CD4-positive, alpha-beta T cell treated with Interleukin-4 for 4 hours (primary cell): Measurements from ENCODE around the gene B3GAT1.
"Not testable (repeated sequence)": the region's sequence is repeated elsewhere in the genome, so short reads cannot be mapped to it uniquely, and the experiment has no call there.

Source experiments
- DNase-seq: peaks from one replicate; pipeline ENCODE4 v3.0.0-alpha.2; 2020

Gene B3GAT1

DNA sequence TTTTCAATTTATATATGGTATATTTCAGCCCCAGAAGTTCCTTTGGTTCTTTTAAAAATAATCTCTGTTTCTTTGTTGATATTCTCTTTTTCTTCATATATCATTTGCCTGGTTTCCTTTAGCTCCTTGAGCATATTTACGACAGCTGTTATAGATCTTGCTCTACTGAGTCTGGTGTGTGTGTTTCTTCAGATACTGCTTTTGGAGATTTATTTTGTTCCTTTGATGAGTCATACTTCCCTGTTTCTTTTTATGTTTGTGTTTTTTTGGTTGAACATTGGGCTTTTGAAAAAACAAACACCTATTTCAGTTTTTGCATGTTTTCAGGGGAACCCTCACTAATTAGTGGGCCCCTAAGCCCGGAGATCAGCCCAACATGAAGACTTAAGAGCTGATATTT, 56.9 kb downstream of the B3GAT1 start:
- no peak for DNase-seq

DNA sequence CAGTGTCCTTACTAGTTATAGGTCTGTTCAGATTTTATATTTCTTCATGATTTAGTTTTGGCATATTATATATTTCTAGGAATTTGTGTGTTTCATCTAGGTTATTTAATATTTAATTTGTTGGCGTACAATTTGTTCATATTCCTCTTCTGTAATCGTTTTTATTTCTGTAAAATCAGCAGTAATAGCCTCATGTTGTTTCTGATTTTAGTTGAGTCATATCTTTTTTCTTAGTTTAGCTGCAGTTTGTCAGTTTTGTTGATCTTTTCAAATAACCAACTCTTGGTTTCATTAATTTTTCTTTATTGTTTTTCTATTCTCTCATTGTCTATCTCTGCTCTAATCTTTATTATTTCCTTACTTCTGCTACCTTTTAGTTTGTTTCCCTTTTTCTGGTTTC, 59.9 kb downstream of the B3GAT1 start:
- no peak for DNase-seq

DNA sequence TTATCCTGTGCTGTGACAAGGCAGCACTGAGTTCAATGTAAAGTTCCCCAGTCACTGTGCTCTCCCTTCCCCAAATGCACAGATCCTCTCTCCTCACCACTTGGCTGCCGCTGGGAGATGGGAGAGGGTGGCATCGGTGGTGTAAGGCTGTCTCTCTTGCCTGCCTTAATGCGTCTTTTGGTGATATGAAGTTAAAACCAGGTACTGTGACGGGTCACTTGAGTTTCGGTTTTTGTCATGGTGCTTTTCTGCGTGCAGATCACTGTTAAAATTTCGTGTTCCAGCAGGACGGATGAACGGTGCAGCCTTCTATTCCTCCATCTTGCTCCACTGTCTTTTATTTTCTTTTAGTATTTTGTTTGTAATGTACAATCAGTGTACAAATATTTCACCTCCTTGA, 61.7 kb downstream of the B3GAT1 start:
- DNase-seq = no peak

DNA sequence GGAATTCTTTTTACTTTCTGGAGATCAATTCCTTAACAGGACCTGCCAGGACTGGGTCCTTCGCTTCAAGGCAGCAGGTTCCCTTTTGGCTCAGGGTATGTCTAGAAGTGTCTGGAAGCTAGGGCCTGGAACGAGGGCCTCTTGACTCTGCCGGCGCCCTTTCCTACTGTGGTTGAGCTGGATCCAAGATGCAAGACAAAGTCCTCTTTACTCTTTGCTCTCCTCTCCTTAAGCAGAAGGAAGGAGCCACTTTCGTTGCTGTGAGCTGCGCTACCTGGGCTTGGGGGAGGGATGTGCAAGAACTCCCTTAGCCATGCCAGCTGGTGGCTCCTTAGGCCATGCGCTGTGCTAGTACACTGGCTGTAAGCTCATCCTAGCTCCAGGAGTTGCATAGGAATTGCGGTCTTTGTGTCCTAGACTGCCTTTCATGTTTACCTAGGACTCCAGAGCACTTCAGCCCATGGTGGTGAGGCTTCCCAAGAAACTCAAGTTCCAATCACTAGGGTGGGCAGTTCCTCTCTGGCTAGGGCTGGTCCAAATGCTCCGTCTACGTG, 62.2 kb downstream of the B3GAT1 start:
- no peak for DNase-seq

DNA sequence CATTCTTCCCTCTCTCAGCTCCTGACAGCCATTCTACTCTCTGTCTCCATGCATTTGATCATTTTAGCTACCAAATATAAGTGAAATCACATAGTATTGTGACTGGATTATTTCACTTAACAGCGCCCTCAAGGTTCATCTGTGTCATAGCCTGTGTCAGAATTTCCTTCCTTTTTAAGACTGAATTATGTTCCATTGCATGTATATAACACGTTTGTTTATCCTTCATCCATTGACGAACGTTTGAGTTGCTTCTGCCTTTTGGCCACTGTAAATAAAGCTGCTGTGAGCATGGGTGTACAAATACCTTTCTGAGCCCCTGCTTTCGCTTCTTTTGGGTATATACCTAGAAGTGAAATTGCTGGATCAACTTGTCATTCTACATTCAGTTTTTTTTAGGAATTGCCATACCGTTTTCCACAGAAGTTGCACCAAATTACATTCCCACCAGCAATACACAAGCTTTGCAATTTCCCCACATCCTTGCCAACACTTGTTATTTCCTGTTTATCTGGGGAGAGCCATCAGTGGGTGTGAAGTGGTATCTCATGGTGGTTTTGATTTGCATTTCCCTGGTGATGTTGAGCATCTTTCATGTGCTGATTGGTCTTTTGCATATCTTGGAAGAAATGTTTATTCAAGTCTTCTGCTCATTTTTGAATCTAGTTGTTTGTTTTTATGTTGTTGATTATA, 62.8 kb downstream of the B3GAT1 start:
- DNase-seq = peak; percentile 50

DNA sequence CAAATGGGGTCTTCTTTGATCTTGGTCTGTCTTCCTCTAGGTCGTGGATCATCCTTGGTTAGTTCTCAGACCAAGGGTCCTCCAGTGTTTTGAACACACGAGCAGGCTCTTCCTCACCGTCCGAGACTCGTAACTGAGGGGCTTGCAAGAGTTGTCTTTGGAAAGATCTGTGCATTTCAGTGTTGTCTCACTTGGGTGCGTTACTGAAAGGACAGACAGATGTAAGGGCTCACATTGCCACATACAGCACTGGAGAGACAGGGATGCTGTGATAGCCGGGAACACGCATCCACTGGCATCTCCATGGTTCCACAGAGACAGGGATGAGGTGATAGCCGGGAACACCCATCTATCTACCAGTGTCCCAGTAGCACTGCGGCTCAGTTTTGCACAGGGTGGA, 64.6 kb downstream of the B3GAT1 start:
- no peak for DNase-seq

DNA sequence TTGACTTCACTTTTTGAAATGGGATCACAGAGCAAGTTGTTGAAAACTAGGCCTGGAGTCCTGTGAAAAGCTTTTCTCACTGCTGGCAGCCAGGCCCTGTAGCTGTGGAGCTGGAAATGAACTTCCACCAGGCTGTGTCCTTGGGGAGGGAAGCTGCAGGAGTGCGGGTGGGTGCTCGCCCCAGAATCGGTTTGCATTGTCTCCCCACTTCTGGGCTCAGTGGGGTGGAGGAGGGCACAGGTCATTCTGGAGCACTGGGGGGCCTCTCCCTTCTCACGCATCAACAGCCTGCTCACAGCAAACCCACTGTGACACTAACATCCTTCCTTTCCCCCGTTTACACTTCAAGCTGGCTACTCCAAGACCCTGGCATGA, 65.1 kb downstream of the B3GAT1 start:
- DNase-seq = no peak

DNA sequence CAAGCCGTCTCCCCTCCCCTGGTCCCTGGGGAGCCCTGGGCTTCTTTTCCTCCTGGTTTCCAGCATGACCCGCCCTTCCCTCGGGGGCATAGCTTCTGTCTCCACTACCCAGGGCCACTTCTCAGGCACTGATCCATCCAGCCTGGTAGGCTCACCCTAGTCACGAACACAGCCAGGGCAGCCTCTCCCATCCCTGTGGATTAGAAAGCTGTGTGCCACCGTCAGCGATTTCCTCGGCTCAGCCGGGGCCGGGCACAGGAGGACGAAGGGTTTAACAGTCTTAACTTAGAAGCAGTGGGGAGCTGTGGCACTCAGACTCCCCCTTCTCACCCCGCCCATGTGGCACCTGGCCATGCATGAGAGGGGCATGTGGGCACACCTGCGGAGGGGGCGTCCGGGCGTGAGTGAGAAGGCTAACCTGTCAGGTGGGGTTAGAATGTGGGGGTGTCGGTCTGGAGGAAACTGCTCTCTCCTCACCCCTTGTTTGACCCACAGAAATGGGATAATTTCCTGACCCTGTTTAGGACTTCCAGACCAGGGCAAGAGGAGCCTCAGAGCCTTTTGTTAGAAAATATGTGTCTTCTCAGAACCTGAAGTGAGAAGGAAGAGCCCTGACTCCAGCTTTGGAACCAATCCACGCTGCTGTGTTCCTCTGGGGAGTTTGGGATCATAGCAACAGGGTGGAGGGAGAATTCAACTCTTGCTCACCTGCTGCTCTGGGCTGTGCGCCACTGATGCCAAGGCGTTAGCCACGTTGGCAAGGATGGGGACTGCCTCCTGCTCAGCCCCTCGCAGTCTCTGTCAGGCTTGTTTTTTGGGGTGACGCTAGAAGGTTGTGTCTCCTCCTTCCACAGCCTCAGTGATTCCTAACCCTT, 65.7 kb downstream of the B3GAT1 start:
- DNase-seq = no peak

DNA sequence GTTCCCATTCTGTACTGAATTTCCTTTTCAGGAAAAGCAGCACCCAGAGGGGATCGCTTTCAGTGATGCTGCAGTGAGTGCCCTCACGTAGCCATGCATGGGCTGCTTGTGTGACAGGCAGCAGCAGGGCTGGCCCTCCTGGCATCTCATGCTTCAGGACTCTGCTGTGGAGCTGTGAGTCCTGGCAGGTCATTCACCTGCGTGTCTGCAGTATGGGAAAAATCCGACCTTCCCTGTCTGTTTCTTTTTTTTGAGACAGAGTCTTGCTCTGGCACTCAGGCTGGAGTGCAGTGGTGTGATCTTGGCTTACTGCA, 66.8 kb downstream of the B3GAT1 start:
- DNase-seq = no peak

DNA sequence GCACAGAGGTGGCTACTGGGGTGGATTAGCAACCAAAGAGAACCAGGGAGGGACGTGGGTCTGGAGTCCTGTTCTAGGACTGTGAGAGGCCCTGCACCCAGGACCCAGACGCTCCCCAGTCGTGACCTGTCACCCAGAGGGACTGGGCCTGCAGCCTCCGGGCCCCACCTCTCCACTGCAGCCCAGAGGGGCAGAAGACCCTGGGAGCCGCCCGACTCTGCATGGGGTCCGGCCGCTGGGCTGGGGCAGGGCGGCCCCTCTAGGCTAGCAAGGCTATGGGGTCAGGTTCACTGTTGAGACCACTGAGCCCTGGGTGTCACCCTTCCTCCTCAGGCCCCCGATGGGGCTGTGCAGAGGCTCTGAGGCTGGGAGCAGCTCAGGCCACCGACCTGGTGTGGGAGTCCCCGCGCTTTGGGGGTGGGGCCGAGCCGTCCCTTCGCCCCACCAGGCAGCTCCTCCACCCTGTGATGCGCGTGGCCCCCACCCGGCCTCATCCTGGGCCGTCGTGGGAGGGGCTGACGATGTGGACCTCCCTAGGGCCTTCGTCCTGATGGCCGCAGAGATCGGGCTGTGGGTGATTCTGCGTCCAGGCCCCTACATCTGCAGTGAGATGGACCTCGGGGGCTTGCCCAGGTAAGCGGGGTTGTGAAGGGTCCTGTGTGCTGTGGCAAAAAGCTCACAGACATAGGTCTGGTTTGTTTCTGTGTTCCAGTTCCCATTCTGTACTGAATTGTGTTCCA, 67.4 kb downstream of the B3GAT1 start:
- DNase-seq = not testable (repeated sequence)

DNA sequence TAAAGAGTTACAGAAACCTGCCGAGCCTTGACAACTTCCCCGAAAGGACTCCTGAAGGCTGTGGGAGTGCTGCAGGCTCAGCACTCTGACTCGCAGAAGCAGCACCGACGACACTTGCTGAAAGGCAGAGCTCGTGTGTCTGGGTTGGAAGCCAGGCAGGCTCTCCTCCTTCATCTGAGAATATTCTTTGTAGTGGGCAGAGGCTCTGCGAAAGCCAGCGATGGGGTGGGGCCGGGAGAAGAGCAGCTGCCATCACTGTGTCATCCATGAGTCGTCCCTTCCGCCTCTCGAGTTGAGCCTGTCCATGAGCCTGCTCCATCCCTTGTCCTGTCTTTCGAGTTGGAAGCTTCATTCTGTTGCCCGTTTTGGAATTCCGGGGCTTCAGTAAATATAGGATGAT, 68.4 kb downstream of the B3GAT1 start:
- no peak for DNase-seq

DNA sequence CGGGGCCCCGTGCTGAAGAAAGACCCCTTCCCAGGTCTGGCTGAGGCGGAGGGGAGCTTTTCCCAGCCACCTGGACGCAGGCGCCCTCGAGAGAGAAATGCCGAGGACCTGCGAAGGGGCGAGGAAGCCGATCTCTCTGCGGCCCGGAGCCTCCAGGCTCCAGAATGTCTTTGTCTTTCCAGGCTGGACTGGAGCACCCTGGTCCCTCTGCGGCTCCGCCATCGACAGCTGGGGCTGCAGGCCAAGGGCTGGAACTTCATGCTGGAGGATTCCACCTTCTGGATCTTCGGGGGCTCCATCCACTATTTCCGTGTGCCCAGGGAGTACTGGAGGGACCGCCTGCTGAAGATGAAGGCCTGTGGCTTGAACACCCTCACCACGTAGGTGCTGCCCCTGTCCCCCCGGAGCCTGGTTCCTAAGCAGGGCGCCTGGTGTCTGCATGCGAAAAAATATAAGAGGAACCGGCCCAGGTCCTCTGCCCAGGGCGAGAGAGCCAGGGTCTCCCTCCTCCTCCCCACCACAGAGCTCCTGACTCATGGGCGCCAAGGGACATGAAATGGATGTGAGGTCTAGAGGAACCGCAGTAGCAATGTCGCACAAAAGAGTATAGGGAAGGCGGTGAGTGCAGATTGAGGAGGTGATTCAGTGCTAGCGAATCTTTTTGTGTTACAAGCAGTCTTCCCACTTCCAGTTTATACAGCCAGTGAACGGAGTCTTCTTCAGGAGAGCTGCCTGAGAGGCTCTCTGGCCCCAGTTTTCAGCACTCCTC, 69.3 kb downstream of the B3GAT1 start:
- no peak for DNase-seq

DNA sequence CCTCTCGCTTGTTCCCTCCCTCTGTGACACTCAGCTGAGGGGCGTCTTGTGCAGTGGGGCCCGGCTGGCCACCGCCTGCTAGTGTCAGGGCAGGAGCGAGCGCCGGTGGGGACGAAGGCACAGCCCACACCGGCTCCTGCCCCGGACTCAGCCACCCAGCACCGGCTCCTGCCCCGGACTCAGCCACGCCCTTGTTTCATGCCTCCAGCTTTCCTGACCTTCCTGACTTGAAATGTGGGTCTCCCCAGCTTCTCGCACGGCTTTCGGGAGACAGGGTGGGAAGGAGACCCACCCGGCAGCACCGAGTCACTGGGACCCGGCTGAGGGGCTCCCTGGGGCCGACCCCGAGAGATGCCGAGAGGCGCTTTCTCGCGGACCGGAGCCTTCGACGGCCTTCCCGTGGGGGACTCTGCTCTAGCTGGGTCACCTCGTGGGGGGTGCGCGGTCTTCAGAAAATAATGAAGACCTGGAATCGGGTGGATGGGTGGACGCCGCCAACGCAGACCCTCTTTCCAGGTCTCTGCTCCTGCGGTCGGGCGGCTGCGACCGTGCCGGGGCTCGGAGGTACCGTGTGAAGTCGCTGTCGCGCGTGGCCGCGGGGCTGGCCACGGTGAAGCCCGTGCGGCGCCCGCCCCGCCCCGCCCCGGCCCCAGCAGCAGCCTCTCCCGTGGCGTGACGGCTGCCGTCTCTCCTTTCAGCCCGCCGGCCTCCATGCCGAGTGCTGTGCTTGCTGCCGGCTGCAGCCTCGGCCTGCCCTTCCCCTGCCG, 70.1 kb downstream of the B3GAT1 start:
- no peak for DNase-seq

DNA sequence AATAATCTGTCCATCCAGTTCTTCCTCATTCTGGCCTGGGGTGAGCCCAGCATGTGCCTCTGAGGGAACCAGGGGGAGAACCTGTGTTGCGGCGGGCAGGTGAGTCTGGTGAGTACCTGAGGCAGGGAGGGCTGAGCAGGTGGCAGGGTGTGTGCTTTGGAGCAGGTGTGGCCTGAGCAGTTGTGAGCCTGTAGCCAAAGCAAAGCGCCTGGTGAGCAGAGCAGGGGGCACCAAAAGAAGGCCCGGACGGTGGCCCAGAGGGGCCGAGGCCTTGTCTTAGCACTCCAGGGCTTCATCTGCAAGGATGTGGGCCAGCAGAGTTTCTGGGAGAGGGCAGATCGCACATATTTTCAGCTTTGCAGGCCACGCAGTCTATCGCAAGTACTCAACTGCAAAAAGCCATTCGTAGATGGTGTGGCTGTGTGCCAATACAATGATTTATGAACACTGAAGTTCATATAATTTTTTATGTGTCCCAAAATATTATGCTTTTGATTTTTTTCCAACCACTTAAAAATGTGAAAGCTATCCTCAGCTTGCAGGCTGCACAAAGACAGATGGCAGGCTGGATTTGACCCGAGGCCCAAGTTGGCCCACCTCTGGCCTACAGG, 71.6 kb downstream of the B3GAT1 start:
- DNase-seq = no peak

DNA sequence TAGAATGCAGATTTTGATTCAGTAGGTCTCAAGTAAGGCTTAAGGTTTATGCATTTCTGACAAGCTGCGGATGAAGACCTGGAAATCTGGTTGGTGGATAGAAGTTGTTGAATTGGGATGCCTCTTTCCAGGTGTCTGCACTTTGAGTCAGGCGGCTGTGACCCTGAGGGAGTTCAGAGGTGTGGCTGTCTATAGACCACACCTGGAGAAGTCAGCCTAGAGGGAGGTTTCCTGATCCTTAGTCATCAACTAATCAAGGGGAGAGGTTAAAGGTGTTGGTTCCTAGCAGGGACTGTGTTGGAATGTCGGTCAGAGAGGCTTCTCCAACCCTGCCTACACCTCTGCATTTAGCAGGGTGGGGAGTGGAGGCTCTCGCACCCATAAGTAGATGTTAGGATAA, 72.3 kb downstream of the B3GAT1 start:
- no peak for DNase-seq

DNA sequence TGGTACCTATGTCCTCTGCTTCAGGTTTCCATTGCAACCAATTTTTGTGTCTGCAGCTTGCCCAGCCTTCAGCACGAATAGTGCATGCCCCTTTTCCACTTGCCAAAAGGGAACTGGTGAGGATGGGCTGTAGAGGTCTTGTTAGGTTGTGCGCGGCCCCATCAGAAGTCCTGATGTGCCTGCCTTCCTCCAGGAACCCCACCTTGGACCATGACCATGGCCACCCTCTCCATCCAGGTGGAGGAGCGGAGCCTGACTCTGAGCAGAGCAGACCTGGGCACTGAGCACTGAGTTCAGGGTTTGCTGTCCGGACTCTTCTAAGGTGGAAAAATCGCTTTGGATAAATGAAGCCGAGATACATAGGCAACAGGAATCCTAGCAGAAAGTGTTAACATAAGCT, 73.4 kb downstream of the B3GAT1 start:
- DNase-seq = no peak

DNA sequence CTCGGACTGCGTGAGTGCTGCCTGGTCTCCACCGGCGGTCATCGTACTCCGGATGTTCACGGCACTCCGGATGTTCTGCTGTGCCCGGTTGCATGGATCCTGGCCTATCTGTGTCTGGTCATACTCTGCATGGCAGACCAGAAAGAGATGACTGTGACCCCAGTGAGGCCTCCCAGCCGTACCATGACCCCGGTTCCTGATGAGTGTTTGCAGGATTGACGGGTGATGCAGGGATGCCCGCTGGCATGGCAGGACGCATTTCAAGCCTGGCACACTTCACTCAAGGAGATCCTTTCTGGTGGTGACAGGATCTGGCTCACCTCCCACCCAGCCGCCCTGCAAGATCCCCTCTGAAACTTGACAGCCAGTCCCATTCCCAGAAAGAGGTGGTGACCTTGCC, 74.0 kb downstream of the B3GAT1 start:
- no peak for DNase-seq

DNA sequence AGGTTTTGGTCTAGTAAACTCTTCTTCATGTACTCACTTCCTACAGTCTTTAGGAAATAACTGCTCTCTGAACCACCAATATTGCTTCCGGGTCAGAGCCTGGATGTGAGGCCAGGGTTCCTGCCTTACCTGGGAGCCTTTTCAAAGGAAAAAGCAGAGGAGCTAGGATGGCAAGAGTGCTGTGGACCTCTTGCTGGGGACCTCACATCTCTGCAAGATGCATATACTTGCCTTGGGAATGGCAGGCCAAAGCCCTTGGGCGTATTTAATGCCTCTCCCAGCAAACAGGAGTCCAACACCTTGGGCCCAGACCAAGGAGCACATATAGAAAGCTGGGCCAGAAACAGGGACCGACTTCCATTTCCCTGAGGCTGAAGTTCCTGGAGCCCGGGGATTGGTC, 75.0 kb downstream of the B3GAT1 start:
- no peak for DNase-seq

DNA sequence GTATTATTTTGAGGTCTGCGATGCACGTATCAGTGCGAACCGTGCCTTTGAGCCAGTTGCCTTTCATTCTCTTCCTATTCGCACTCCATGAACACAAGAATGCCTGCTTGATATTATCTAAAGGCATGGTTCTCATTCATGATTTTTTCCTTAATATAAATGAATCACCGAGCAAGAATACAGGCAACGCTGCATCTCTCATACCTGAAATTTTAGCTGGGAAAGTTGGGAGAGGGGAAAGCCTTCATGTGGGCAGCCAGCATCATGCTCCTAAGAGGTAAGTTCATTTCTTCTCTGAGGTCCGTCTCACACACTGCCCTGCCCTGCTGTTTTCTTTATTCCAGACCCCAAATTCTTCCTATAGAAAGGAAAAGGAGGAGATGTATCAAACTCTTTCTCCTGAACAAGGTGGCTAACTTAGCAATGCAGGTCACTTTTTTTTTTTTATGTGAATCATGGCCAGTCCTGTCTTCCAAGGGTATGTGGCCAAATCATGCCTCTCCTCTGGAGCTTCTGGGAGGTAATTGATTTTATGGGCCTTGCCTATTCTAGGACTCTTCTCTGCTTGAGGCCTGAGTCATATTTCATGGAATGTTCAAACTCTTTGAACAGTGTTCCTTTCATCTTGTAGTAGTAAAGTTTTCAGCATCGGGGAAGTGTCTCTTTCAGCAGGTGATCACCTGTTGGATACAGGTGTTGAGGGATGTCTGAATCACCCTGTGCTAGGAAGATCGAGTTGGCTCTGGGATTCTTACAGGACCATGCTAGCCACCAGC, 77.1 kb downstream of the B3GAT1 start:
- DNase-seq = no peak

DNA sequence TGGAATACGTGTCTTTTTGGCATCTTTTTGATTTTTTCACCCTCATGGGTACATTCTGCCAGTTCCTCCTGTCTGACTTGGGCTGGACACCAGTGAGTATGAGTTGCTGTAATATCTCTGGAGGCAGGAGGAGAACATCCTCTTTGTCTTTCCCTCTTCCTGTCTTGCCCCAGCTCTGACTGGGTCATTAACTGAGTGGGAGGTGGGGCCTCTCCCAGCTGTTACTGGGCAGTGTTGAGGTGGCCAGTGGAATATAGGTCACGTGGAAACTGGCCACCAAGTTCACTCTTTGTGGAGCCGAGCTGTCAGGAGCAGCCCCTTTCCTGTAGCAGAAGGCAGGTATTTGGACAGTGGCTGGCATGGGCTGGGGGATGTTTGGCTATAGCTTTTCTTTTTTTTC, 78.1 kb downstream of the B3GAT1 start:
- DNase-seq = no peak

DNA sequence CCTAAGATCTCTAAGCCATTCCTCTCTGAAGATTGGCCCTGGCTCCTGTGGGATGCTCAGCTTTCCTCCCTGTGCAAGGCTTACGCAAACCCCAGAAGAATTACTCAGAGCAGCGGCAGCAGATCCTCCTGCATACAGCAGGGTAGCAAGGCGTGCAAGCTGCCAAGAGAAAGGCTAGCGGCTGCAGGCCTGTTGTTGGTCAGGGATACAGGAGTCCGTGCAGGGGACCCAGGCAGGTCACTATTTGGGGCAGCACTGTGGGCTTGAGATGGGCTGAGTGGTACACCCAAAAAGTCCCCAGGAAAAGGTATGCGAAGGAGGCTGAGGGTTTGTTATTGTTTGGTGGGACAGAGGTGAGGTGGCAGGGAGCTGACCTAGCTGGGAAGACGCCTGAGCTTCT, 78.7 kb downstream of the B3GAT1 start:
- no peak for DNase-seq
